GM12892 (cell line): ENCODE data around the gene MISP. TPM values are rescaled to one million over a fixed set of nuclear protein-coding genes. Genes with fewer than 3 reads are reported as not detected.
"Not testable (repeated sequence)": the region's sequence is repeated elsewhere in the genome, so short reads cannot be mapped to it uniquely, and the experiment has no call there.

Experiments
- DNase-seq: peaks from one replicate; pipeline ENCODE4 v3.0.0; 2011; ENCODE audit not compliant: insufficient read length
- FAIRE-seq: peaks from 2 replicates; lab custom pipeline; 2011; peaks lifted over from hg19 to GRCh38; lab: Jason Lieb, UNC
- POLR2A ChIP-seq: IDR thresholded peaks from 2 replicates; pipeline ENCODE4 v1.6.1; 2011; ENCODE audit warnings: low read depth, low read length, control low read depth
- POLR2AphosphoS5 ChIP-seq: IDR thresholded peaks from 2 replicates; pipeline ENCODE4 v1.6.1; 2011; ENCODE audit warnings: low read depth, low read length, control low read depth
- TAF1 ChIP-seq: IDR thresholded peaks from 2 replicates; pipeline ENCODE4 v1.6.1; 2011; ENCODE audit warnings: low read depth, mild to moderate bottlenecking, control low read depth, low read length, borderline replicate concordance
- polyA plus RNA-seq: library from polyadenylated mRNA; unstranded; fragments of >200 nt; gene quantifications from one replicate; pipeline ENCODE4 v1.2.1, GENCODE V29; 2012; ENCODE audit warnings: missing spikeins, inconsistent platforms; ENCODE audit not compliant: missing spikeins

Gene MISP
- polyA plus RNA-seq = not detected

GRCh38 chr19:750640-751423 lies at the start of gene MISP:
MISP (plus strand) TSS chr19:751112; CDS start chr19:756947, 5,835 bp downstream.
- no peak for TF ChIP-seq POLR2AphosphoS5
- FAIRE-seq = no peak
- DNase-seq = no peak

- not testable (repeated sequence) for FAIRE-seq
Measured at GRCh38 chr19:702847-703246, 48.1 kb upstream of the MISP start.

GRCh38 chr19:703329-703650 lies 47.6 kb upstream of the MISP start:
- DNase-seq = no peak
- FAIRE-seq = no peak
- no peak for TF ChIP-seq TAF1
- TF ChIP-seq POLR2A = no peak
- no peak for TF ChIP-seq POLR2AphosphoS5

More at GRCh38 chr19:702847-703246, 48.1 kb upstream of the MISP start:
- DNase-seq = not testable (repeated sequence)

GRCh38 chr19:703651-704446 lies 47.1 kb upstream of the MISP start:
- DNase-seq (peak; percentile 58), FAIRE-seq (peak; percentile 56)
- TF ChIP-seq TAF1 = no peak
- no peak for TF ChIP-seq POLR2AphosphoS5
- TF ChIP-seq POLR2A = no peak

GRCh38 chr19:704447-704741 lies 46.5 kb upstream of the MISP start:
- FAIRE-seq = no peak

GRCh38 chr19:708154-709143 lies 42.5 kb upstream of the MISP start, which contains the start of gene PALM:
PALM (plus strand) TSS chr19:708935; CDS start chr19:709147, 212 bp downstream.
- DNase-seq (no peak), FAIRE-seq (no peak)
- TF ChIP-seq POLR2A (no peak), POLR2AphosphoS5 (no peak), TAF1 (no peak)

More at GRCh38 chr19:704447-704741, 46.5 kb upstream of the MISP start:
- TF ChIP-seq TAF1 = no peak
- TF ChIP-seq POLR2AphosphoS5 = no peak
- no peak for DNase-seq

- no peak for TF ChIP-seq POLR2AphosphoS5
- TF ChIP-seq POLR2A = no peak
- TF ChIP-seq TAF1 = no peak
- DNase-seq (no peak), FAIRE-seq (no peak)
Measured at GRCh38 chr19:709196-709964, 41.5 kb upstream of the MISP start.

- DNase-seq (no peak), FAIRE-seq (no peak)
- no peak for TF ChIP-seq POLR2A
- no peak for TF ChIP-seq POLR2AphosphoS5
- TF ChIP-seq TAF1 = no peak
Measured at GRCh38 chr19:709965-710571, 40.8 kb upstream of the MISP start.

- no peak for FAIRE-seq
- no peak for DNase-seq
- no peak for TF ChIP-seq TAF1
- no peak for TF ChIP-seq POLR2A
- TF ChIP-seq POLR2AphosphoS5 = no peak
Measured at GRCh38 chr19:710767-711166, 40.1 kb upstream of the MISP start.

- no peak for DNase-seq
- no peak for FAIRE-seq
- no peak for TF ChIP-seq POLR2A
- no peak for TF ChIP-seq POLR2AphosphoS5
- TF ChIP-seq TAF1 = no peak
Measured at GRCh38 chr19:711254-711653, 39.7 kb upstream of the MISP start.
